HL-60 (cell line): Measurements from ENCODE around the gene KIF20A.

Experiments used
- DNase-seq, 2 experiments: peaks; one replicate each; pipeline ENCODE4 v3.0.0-alpha.2; 2010 to 2020; ENCODE audit warnings: low read depth in 1 of 2, low spot score in 1 of 2
- H3K27ac ChIP-seq: fragments of 250-450 bp; sonication (Bioruptor Pico); replicated peaks from 2 replicates; pipeline ENCODE4 v1.5.1; 2020; ENCODE audit warnings: mild to moderate bottlenecking, moderate library complexity
- H3K27me3 ChIP-seq: fragments of 250-450 bp; sonication (Bioruptor Pico); 2 replicates; pipeline ENCODE4 v1.5.1; 2021; ENCODE audit warnings: mild to moderate bottlenecking, moderate library complexity; ENCODE audit not compliant: insufficient read depth, poor library complexity, severe bottlenecking
- H3K4me3 ChIP-seq: replicated peaks from 2 replicates; pipeline ENCODE4 v1.5.1; 2011; ENCODE audit warnings: mild to moderate bottlenecking, control low read depth, low read length; ENCODE audit not compliant: insufficient read depth
- CTCF ChIP-seq: IDR thresholded peaks from one replicate; pipeline ENCODE4 v1.5.1; 2011; ENCODE audit warnings: low read length, control low read depth, inconsistent platforms; ENCODE audit not compliant: insufficient read depth
- GABPA ChIP-seq: IDR thresholded peaks from 2 replicates; pipeline ENCODE4 v1.6.1; 2012; ENCODE audit warnings: low read depth
- POLR2AphosphoS5 ChIP-seq: IDR thresholded peaks from 2 replicates; pipeline ENCODE4 v1.6.1; 2012; ENCODE audit warnings: low read depth
- REST ChIP-seq: IDR thresholded peaks from 2 replicates; pipeline ENCODE4 v1.6.1; 2012; ENCODE audit warnings: low read depth; ENCODE audit not compliant: insufficient replicate concordance
- SPI1 ChIP-seq: IDR thresholded peaks from 2 replicates; pipeline ENCODE4 v1.6.1; 2012; ENCODE audit warnings: low read depth, mild to moderate bottlenecking, borderline replicate concordance

The KIF20A gene

GRCh38 chr5:138213161-138214029 lies 34.5 kb downstream of the KIF20A start, which contains the start of gene CDC23:
Gene CDC23, minus strand, starts transcription at chr5:138213323. Its CDS starts 11 bp downstream, at chr5:138213312.
- H3K27me3 ChIP-seq = no peaks in the 10 kb centered on the region
- H3K27ac ChIP-seq = peak within 1 kb of the TSS; percentile 72
- TF ChIP-seq SPI1 (no peak), POLR2AphosphoS5 (peak; percentile 50; the same call in 1 of the 2 replicates)
- H3K4me3 ChIP-seq = peak within 1 kb of the TSS; percentile 65
- DNase-seq = peak; percentile 79 to 92

GRCh38 chr5:138216799-138217198 lies 37.9 kb downstream of the KIF20A start:
- Histone ChIP-seq H3K27ac (no peak overlapping the region), H3K27me3 (no peaks in the 10 kb centered on the region), H3K4me3 (no peak overlapping the region)
- DNase-seq = no peak
- TF ChIP-seq REST (no peak), CTCF (no peak), GABPA (no peak), SPI1 (no peak), POLR2AphosphoS5 (no peak)

- no peaks in the 10 kb centered on the region for H3K27me3 ChIP-seq
- TF ChIP-seq POLR2AphosphoS5 (no peak), CTCF (no peak), REST (no peak), SPI1 (no peak), GABPA (no peak)
- no peak for DNase-seq
- H3K4me3 ChIP-seq = no peak overlapping the region
- no peak overlapping the region for H3K27ac ChIP-seq
Observed at GRCh38 chr5:138223532-138223931, 44.6 kb downstream of the KIF20A start.

- TF ChIP-seq REST (no peak), SPI1 (no peak), CTCF (no peak), GABPA (no peak), POLR2AphosphoS5 (no peak)
- H3K4me3 ChIP-seq = no peak overlapping the region
- DNase-seq = no peak
- H3K27me3 ChIP-seq = no peaks in the 10 kb centered on the region
- no peak overlapping the region for H3K27ac ChIP-seq
Observed at GRCh38 chr5:138224712-138225111, 45.8 kb downstream of the KIF20A start.
